HepG2 (cell line): Measurements from ENCODE around the gene AKAP1. TPM values are rescaled to one million over a fixed set of nuclear protein-coding genes. Genes with fewer than 3 reads are reported as not detected.
A peak's percentile ranks its signal among the peaks of the same experiment; 100 is the strongest.

Source experiments
- ETV6 ChIP-seq: sonication (generic); formaldehyde crosslinking; conservative IDR thresholded peaks from 2 replicates; pipeline ENCODE4 v1.4.0; 2020; ENCODE audit warnings: missing genetic modification reagents
- HNF4A ChIP-seq: sonication (generic); formaldehyde crosslinking; IDR thresholded peaks from 2 replicates; pipeline ENCODE4 v1.4.0; 2020; ENCODE audit warnings: missing genetic modification reagents
- KDM6A ChIP-seq: IDR thresholded peaks from 2 replicates; pipeline ENCODE4 v1.6.1; 2016; ENCODE audit warnings: low read depth
- LCORL ChIP-seq, 2 experiments: fragments of 450-650 bp in 1 of 2; sonication (generic) in 1 of 2; formaldehyde crosslinking in 1 of 2; IDR thresholded peaks; 2 replicates each; pipeline versions ENCODE4 v1.5.0 to v1.6.1; 2017 to 2020; ENCODE audit warnings: antibody characterized with exemption in 1 of 2, missing genetic modification reagents in 1 of 2
- MZF1 ChIP-seq: sonication (generic); formaldehyde crosslinking; IDR thresholded peaks from 2 replicates; pipeline ENCODE4 v1.8.1; 2023; ENCODE audit warnings: mild to moderate bottlenecking, missing genetic modification reagents, borderline replicate concordance
- PRMT3 ChIP-seq: sonication (generic); formaldehyde crosslinking; IDR thresholded peaks from 2 replicates; pipeline ENCODE4 v1.8.1; 2022; ENCODE audit warnings: low read depth, mild to moderate bottlenecking, moderate library complexity, missing genetic modification reagents, borderline replicate concordance
- SKI ChIP-seq: fragments of 450-650 bp; IDR thresholded peaks from one replicate; pipeline ENCODE4 v1.6.1; 2018; ENCODE audit warnings: mild to moderate bottlenecking; ENCODE audit not compliant: partially characterized antibody
- SMAD9 ChIP-seq: sonication (generic); formaldehyde crosslinking; IDR thresholded peaks from 2 replicates; pipeline ENCODE4 v1.5.1; 2020; ENCODE audit warnings: mild to moderate bottlenecking, missing genetic modification reagents
- SNAPC2 ChIP-seq: sonication (generic); formaldehyde crosslinking; IDR thresholded peaks from 2 replicates; pipeline ENCODE4 v1.8.1; 2022; ENCODE audit warnings: mild to moderate bottlenecking, missing genetic modification reagents
- SOX13 ChIP-seq, 3 experiments: fragments of 450-650 bp in 1 of 3; sonication (generic) in 1 of 3; formaldehyde crosslinking in 1 of 3; IDR thresholded peaks in 2 of 3; conservative IDR thresholded peaks in 1 of 3; 2 replicates each; pipeline versions ENCODE4 v1.5.0 to v1.6.1; 2016 to 2020; ENCODE audit warnings: antibody characterized with exemption in 1 of 3, mild to moderate bottlenecking in 1 of 3, missing compliant biosample characterization in 1 of 3, missing genetic modification reagents in 1 of 3, moderate library complexity in 1 of 3
- SPEN ChIP-seq: sonication (generic); formaldehyde crosslinking; IDR thresholded peaks from 2 replicates; pipeline ENCODE4 v1.5.1; 2020; ENCODE audit warnings: low read depth, mild to moderate bottlenecking, missing genetic modification reagents
- THYN1 ChIP-seq: sonication (generic); formaldehyde crosslinking; IDR thresholded peaks from 2 replicates; pipeline ENCODE4 v1.8.1; 2023; ENCODE audit warnings: low read depth, mild to moderate bottlenecking, moderate library complexity, missing genetic modification reagents, borderline replicate concordance
- YEATS4 ChIP-seq: sonication (generic); formaldehyde crosslinking; IDR thresholded peaks from 2 replicates; pipeline ENCODE4 v1.4.0; 2020; ENCODE audit warnings: missing genetic modification reagents, borderline replicate concordance
- ZNF124 ChIP-seq: sonication (generic); formaldehyde crosslinking; IDR thresholded peaks from 2 replicates; pipeline ENCODE4 v1.4.0; 2020; ENCODE audit warnings: missing genetic modification reagents
- ZNF333 ChIP-seq: sonication (generic); formaldehyde crosslinking; IDR thresholded peaks from 2 replicates; pipeline ENCODE4 v1.4.0; 2020; ENCODE audit warnings: mild to moderate bottlenecking, missing genetic modification reagents, borderline replicate concordance
- ZNF446 ChIP-seq: sonication (generic); formaldehyde crosslinking; IDR thresholded peaks from 2 replicates; pipeline ENCODE4 v1.5.0; 2020; ENCODE audit warnings: mild to moderate bottlenecking, missing genetic modification reagents
- ZNF550 ChIP-seq: sonication (generic); formaldehyde crosslinking; IDR thresholded peaks from 2 replicates; pipeline ENCODE4 v1.4.0; 2020; ENCODE audit warnings: mild to moderate bottlenecking, missing genetic modification reagents, borderline replicate concordance
- ZNF564 ChIP-seq: sonication (generic); formaldehyde crosslinking; IDR thresholded peaks from 2 replicates; pipeline ENCODE4 v1.8.1; 2023; ENCODE audit warnings: mild to moderate bottlenecking, missing genetic modification reagents
- ZNF672 ChIP-seq: sonication (generic); formaldehyde crosslinking; IDR thresholded peaks from 2 replicates; pipeline ENCODE4 v1.8.1; 2022; ENCODE audit warnings: missing genetic modification reagents
- ZNF737 ChIP-seq: sonication (generic); formaldehyde crosslinking; IDR thresholded peaks from 2 replicates; pipeline ENCODE4 v1.5.0; 2020; ENCODE audit warnings: missing genetic modification reagents, mild to moderate bottlenecking, borderline replicate concordance
- ZNF749 ChIP-seq: sonication (generic); formaldehyde crosslinking; IDR thresholded peaks from 2 replicates; pipeline ENCODE4 v1.8.0; 2022; ENCODE audit warnings: mild to moderate bottlenecking, missing genetic modification reagents, moderate library complexity, borderline replicate concordance
- ZNF839 ChIP-seq: sonication (generic); formaldehyde crosslinking; IDR thresholded peaks from 2 replicates; pipeline ENCODE4 v1.4.0; 2020; ENCODE audit warnings: missing genetic modification reagents, mild to moderate bottlenecking, borderline replicate concordance
- ZSCAN25 ChIP-seq: sonication (generic); formaldehyde crosslinking; IDR thresholded peaks from 2 replicates; pipeline ENCODE4 v1.8.0; 2022; ENCODE audit warnings: mild to moderate bottlenecking, missing genetic modification reagents
- polyA plus RNA-seq, 8 experiments: library from polyadenylated mRNA; depleted of rRNA in 3 of 8; stranded (reverse) in 7 of 8; unstranded in 1 of 8; fragments of >200 nt; fragmentation: Illumina TruSeq in 4 of 8; extraction: Trizol in 4 of 8; gene quantifications; 2 replicates each; pipeline versions ENCODE4 v1.2.1 to v1.2.3, GENCODE V29; 2011 to 2016; ENCODE audit warnings: low read depth in 4 of 8, missing spikeins in 1 of 8, mixed read lengths in 1 of 8; ENCODE audit not compliant: insufficient read depth in 1 of 8
- total RNA-seq, 5 experiments: library from RNA; depleted of rRNA; stranded (reverse); fragments of >200 nt; fragmentation: Illumina TruSeq; extraction: Trizol; gene quantifications; 2 replicates each; pipeline ENCODE4 v1.2.3, GENCODE V29; 2016; ENCODE audit warnings: low read depth in 1 of 5
- TF ChIP-seq, protein P1 (sequence below): sonication (generic); formaldehyde crosslinking; IDR thresholded peaks from 2 replicates; pipeline ENCODE4 v1.5.1; 2020; ENCODE audit warnings: mild to moderate bottlenecking, missing genetic modification reagents

Gene AKAP1
- total and polyA plus RNA-seq, 2 of the 13 experiments (the other 11 are each of a cell fraction or from before 2014, with no cell fraction given), result 101 to 131 TPM

DNA sequence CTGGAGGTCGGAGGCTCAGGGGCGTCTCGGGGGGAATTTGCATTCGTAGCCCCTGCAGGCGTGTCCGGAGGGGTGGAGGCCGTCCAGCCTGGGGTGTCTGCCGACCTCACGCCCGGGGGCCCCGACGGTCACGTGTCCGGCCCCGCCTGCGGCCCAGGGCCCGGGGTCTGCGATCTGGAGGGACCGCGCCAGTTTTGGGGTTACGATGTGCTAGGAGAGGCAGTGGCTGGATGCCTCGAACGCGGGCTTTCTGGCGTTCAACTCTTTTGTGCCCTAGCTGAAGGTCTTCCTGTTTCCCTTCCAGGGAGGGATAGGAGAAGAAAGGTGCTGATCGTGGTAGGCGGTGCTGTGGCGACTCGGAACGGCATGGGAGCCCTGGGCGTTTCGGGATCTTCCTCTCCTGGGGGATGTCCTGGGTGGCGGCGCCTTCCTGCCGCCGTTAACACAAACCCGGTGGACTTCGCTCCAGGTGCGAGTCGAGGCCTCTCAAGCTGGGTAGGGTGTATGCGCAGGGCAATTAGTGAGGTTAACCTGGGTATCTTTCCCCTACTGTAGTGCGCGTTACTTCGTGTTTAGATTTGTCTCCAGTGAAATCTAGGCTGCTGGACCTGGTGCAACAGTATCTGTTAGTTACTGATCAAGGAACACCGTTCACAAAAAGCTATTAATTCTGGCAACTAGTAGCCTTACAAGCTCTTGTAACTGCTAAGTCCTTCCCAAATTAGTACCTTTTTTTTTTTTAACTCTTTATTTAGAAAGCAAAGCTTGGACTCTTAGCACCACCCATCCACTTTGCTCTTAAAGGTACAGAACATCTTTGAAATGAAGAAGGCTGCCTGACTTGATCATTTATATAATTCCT is 1.3 kb downstream of the AKAP1 start (continued):
- TF ChIP-seq MZF1 (peak; percentile 92; the same call in 1 of the 2 replicates), ZNF749 (CRISPR knock-in tag) (0 out of 2 replicates have a peak, but pooled peaks have one; percentile 28), ZNF124 (peak; percentile 47; the same call in 1 of the 2 replicates), THYN1 (CRISPR knock-in tag) (0 out of 2 replicates have a peak, but pooled peaks have one; percentile 51), ZNF550 (peak; percentile 31; the same call in 1 of the 2 replicates), SKI (peak; percentile 54), ZNF672 (CRISPR knock-in tag) (no peak), SNAPC2 (CRISPR knock-in tag) (no peak; the same call in 1 of the 2 replicates), SPEN (peak; percentile 14; the same call in 1 of the 2 replicates), SMAD9 (no peak), LCORL (IDR thresholded peaks at IDR 0.05) (no peak), LCORL (CRISPR knock-in tag; IDR thresholded peaks at IDR 0.05) (peak; percentile 89; the same call in 1 of the 2 replicates), KDM6A (CRISPR knock-in tag) (peak; percentile 84), ZNF839 (CRISPR knock-in tag) (peak; percentile 28; the same call in 1 of the 2 replicates), HNF4A (CRISPR knock-in tag) (peak; percentile 93), PRMT3 (CRISPR knock-in tag) (0 out of 2 replicates have a peak, but pooled peaks have one; percentile 49), ZNF446 (CRISPR knock-in tag) (peak; percentile 70; the same call in 1 of the 2 replicates), YEATS4 (CRISPR knock-in tag) (0 out of 2 replicates have a peak, but pooled peaks have one; percentile 6), ZNF333 (CRISPR knock-in tag) (no peak; the same call in 1 of the 2 replicates), ZNF737 (CRISPR knock-in tag) (no peak), ZSCAN25 (CRISPR knock-in tag) (peak; percentile 7; the same call in 1 of the 2 replicates), SOX13 (IDR thresholded peaks at IDR 0.05) (0 out of 2 replicates have a peak, but pooled peaks have one; percentile 36), SOX13 (CRISPR knock-in tag; conservative IDR thresholded peaks at IDR 0.05 in 1 of 2, IDR thresholded peaks at IDR 0.05 in 1 of 2) (peak in 1 of 2 experiments; percentile 38; a peak in 1 of 4 replicates), ZNF564 (CRISPR knock-in tag) (peak; percentile 2), ETV6 (CRISPR knock-in tag) (no peak; the same call in 1 of the 2 replicates)
- TF ChIP-seq, protein P1, sequence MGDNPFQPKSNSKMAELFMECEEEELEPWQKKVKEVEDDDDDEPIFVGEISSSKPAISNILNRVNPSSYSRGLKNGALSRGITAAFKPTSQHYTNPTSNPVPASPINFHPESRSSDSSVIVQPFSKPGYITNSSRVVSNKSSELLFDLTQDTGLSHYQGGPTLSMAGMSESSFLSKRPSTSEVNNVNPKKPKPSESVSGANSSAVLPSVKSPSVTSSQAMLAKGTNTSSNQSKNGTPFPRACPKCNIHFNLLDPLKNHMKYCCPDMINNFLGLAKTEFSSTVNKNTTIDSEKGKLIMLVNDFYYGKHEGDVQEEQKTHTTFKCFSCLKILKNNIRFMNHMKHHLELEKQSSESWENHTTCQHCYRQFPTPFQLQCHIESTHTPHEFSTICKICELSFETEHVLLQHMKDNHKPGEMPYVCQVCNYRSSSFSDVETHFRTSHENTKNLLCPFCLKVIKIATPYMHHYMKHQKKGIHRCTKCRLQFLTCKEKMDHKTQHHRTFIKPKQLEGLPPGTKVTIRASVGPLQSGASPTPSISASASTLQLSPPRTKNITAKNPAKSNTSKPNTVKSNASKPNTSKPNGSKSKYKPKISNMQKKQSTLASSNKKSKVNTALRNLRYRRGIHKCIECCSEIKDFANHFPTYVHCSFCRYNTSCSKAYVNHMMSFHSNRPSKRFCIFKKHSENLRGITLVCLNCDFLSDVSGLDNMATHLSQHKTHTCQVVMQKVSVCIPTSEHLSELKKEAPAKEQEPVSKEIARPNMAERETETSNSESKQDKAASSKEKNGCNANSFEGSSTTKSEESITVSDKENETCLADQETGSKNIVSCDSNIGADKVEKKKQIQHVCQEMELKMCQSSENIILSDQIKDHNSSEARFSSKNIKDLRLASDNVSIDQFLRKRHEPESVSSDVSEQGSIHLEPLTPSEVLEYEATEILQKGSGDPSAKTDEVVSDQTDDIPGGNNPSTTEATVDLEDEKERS (CRISPR knock-in tag), result peak; percentile 32; the same call in 1 of the 2 replicates
